Kidney (tissue), 14 donors: ENCODE data around the gene ATP12A. TPM values are rescaled to one million over a fixed set of nuclear protein-coding genes. Genes with fewer than 3 reads are reported as not detected.

Experiments used
- DNase-seq, 5 donors: peaks; one replicate each; pipeline ENCODE4 v3.0.0-alpha.2; 2013 to 2020
- FAIRE-seq: peaks from 2 replicates; lab custom pipeline; 2012; peaks lifted over from hg19 to GRCh38; lab: Jason Lieb, UNC
- H3K27ac ChIP-seq, 2 donors: one replicate each; pipeline ENCODE4 v1.7.0; 2013; ENCODE audit warnings: low read depth in 2 of 2, low read length in 2 of 2, inconsistent platforms in 1 of 2
- H3K27me3 ChIP-seq: one replicate; pipeline ENCODE4 v1.7.1; 2013; ENCODE audit warnings: low read length, inconsistent platforms; ENCODE audit not compliant: control insufficient read depth, insufficient read depth
- H3K36me3 ChIP-seq, 3 donors: one replicate each; pipeline versions ENCODE4 v1.7.0 to v1.7.1; 2013; ENCODE audit warnings: low read length in 3 of 3, control low read depth in 1 of 3, inconsistent platforms in 1 of 3; ENCODE audit not compliant: insufficient read depth in 3 of 3, control insufficient read depth in 2 of 3
- H3K4me1 ChIP-seq, 3 donors: one replicate each; pipeline versions ENCODE4 v1.7.0 to v1.7.1; 2013; ENCODE audit warnings: low read length in 3 of 3, inconsistent platforms in 1 of 3, low read depth in 1 of 3; ENCODE audit not compliant: control insufficient read depth in 2 of 3, insufficient read depth in 2 of 3
- H3K4me3 ChIP-seq, 3 donors: one replicate each; pipeline versions ENCODE4 v1.7.0 to v1.8.1; 2013; ENCODE audit warnings: low read length in 3 of 3, control low read depth in 1 of 3, inconsistent platforms in 1 of 3
- H3K9ac ChIP-seq, 3 donors: one replicate each; pipeline versions ENCODE4 v1.7.0 to v1.7.1; 2013; ENCODE audit warnings: low read length in 3 of 3, control low read depth in 1 of 3, inconsistent platforms in 1 of 3
- H3K9me3 ChIP-seq, 3 donors: one replicate each; pipeline versions ENCODE4 v1.7.0 to v1.7.1; 2013; ENCODE audit warnings: low read length in 3 of 3, control low read depth in 1 of 3, inconsistent platforms in 1 of 3; ENCODE audit not compliant: control insufficient read depth in 2 of 3, insufficient read depth in 1 of 3
- CTCF ChIP-seq: IDR thresholded peaks from 3 replicates; pipeline ENCODE4 v1.5.1; 2012; ENCODE audit warnings: mild to moderate bottlenecking, moderate library complexity, borderline replicate concordance; ENCODE audit not compliant: insufficient read depth; ENCODE audit errors: extremely low read depth
- intact Hi-C: fragments of 100-400 bp; cut with DNase I; formaldehyde crosslinking; loops from one replicate; pipeline ENCODE4 v1.11.1; 2022
- polyA plus RNA-seq: library from polyadenylated mRNA; stranded (reverse); fragments of 350-450 nt; fragmentation: Illumina TruSeq; extraction: RNeasy Lipid Tissue Mini Kit (QIAGEN cat#74804); gene quantifications from one replicate; pipeline ENCODE4 v1.2.3, GENCODE V29; 2014; ENCODE audit warnings: low read depth, low replicate concordance; ENCODE audit not compliant: insufficient read depth
- total RNA-seq: library from RNA; stranded (reverse); fragmentation: NEBNext Ultra II Directional; extraction: Animal tissue kit (Norgen Biotek cat#: 25700); gene quantifications from one replicate; pipeline ENCODE4 v1.2.1, GENCODE V29; 2021
- donor health status: control.
- donor health status: control.
- donor health status: control.
- donor health status: control.
- donor health status: control.
- donor health status: DM: yes; HTN: yes; CAD: no.
- donor health status: Normal renal cell carcinoma (clear cell type).

ATP12A gene
- total and polyA plus RNA-seq, 2 donors from 2014 or later = 0.22 to 6.5 TPM

GRCh38 chr13:24716011-24716410, 35.8 kb downstream of the ATP12A start:
- Histone ChIP-seq H3K27ac (no peak overlapping the region), H3K27me3 (no peaks in the 10 kb centered on the region), H3K4me1 (no peaks in the 10 kb centered on the region), H3K4me3 (no peak overlapping the region), H3K36me3 (no peaks in the 10 kb centered on the region), H3K9me3 (no peaks in the 10 kb centered on the region), H3K9ac (no peak overlapping the region)
- no peak for TF ChIP-seq CTCF
- intact Hi-C loops = no loop called here
- DNase-seq = no peak
- FAIRE-seq = no peak

GRCh38 chr13:24716446-24716845, 36.2 kb downstream of the ATP12A start:
- DNase-seq = no peak

GRCh38 chr13:24717217-24717616, 37.0 kb downstream of the ATP12A start:
- no peaks in the 10 kb centered on the region for H3K27me3 ChIP-seq
- H3K4me1 ChIP-seq = no peaks in the 10 kb centered on the region
- no peak overlapping the region for H3K9ac ChIP-seq
- no peaks in the 10 kb centered on the region for H3K36me3 ChIP-seq
- H3K27ac ChIP-seq = no peak overlapping the region
- no peaks in the 10 kb centered on the region for H3K9me3 ChIP-seq
- FAIRE-seq = no peak
- H3K4me3 ChIP-seq = no peak overlapping the region
- no peak for DNase-seq
- intact Hi-C loops = no loop called here
- TF ChIP-seq CTCF = no peak

More at GRCh38 chr13:24716446-24716845, 36.2 kb downstream of the ATP12A start:
- H3K9me3 ChIP-seq = no peaks in the 10 kb centered on the region
- H3K4me3 ChIP-seq = no peak overlapping the region
- no peaks in the 10 kb centered on the region for H3K36me3 ChIP-seq
- no peak overlapping the region for H3K9ac ChIP-seq
- H3K27ac ChIP-seq = no peak overlapping the region
- H3K4me1 ChIP-seq = no peaks in the 10 kb centered on the region
- no peaks in the 10 kb centered on the region for H3K27me3 ChIP-seq
- no peak for FAIRE-seq
- intact Hi-C loops = no loop called here
- TF ChIP-seq CTCF = no peak

- Histone ChIP-seq H3K9ac (no peak overlapping the region), H3K9me3 (no peaks in the 10 kb centered on the region), H3K27ac (no peak overlapping the region), H3K4me3 (no peak overlapping the region), H3K4me1 (no peaks in the 10 kb centered on the region), H3K27me3 (no peaks in the 10 kb centered on the region), H3K36me3 (no peaks in the 10 kb centered on the region)
- DNase-seq = no peak
- no peak for FAIRE-seq
- TF ChIP-seq CTCF = no peak
- intact Hi-C loops = no loop called here
These were observed 38.2 kb downstream of the ATP12A start for GRCh38 chr13:24718192-24718965.
